HepG2 (cell line): ENCODE results near the gene MARCHF4.

Experiments used
- ELF3 ChIP-seq: IDR thresholded peaks from 2 replicates; pipeline ENCODE4 v1.6.1; 2016; ENCODE audit warnings: missing genetic modification reagents, missing compliant biosample characterization
- GRHL1 ChIP-seq: sonication (generic); formaldehyde crosslinking; conservative IDR thresholded peaks from 2 replicates; pipeline ENCODE4 v1.8.0; 2022; ENCODE audit warnings: missing genetic modification reagents
- KAT8 ChIP-seq: IDR thresholded peaks from 2 replicates; pipeline ENCODE4 v1.6.1; 2016; ENCODE audit warnings: missing genetic modification reagents, missing compliant biosample characterization
- POLR2A ChIP-seq, 2 experiments: IDR thresholded peaks; 2 replicates each; pipeline ENCODE4 v1.6.1; 2011; ENCODE audit warnings: low read depth in 2 of 2, low read length in 2 of 2, mild to moderate bottlenecking in 1 of 2, moderate library complexity in 1 of 2; ENCODE audit not compliant: insufficient read depth in 1 of 2
- TF ChIP-seq, protein P1 (sequence below): sonication (generic); formaldehyde crosslinking; IDR thresholded peaks from 2 replicates; pipeline ENCODE4 v1.5.0; 2020; ENCODE audit warnings: mild to moderate bottlenecking, missing genetic modification reagents, moderate library complexity
- TF ChIP-seq, protein P2 (sequence below): sonication (generic); formaldehyde crosslinking; IDR thresholded peaks from 2 replicates; pipeline ENCODE4 v1.4.0; 2020; ENCODE audit warnings: low read depth, mild to moderate bottlenecking, missing genetic modification reagents

DNA sequence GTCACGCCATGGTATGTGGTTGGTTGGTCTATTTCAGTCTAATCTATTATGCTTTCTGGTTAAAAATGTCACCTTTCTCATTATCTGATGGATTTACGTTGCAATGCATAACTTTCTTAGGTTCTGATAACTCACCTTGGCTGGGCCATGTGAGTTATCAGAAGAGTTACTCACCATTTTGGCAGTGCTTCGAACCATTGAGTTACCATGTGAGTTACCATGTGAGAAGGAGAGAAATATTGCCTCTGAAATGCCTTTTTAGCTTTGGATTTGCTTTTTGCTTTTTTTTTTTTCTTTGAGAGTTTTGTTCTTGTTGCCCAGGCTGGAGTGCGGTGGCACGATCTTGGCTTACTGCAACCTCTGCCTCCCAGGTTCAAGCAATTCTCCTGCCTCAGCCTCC lies 41.6 kb upstream of the MARCHF4 start:
- TF ChIP-seq KAT8 (CRISPR knock-in tag), result no peak
- no peak for TF ChIP-seq GRHL1 (CRISPR knock-in tag)
- TF ChIP-seq POLR2A (IDR thresholded peaks at IDR 0.05; ENCODE audit: insufficient read depth in 1 of 2, low read depth in 2 of 2, low read length in 2 of 2), result no peak
- TF ChIP-seq, protein P1, sequence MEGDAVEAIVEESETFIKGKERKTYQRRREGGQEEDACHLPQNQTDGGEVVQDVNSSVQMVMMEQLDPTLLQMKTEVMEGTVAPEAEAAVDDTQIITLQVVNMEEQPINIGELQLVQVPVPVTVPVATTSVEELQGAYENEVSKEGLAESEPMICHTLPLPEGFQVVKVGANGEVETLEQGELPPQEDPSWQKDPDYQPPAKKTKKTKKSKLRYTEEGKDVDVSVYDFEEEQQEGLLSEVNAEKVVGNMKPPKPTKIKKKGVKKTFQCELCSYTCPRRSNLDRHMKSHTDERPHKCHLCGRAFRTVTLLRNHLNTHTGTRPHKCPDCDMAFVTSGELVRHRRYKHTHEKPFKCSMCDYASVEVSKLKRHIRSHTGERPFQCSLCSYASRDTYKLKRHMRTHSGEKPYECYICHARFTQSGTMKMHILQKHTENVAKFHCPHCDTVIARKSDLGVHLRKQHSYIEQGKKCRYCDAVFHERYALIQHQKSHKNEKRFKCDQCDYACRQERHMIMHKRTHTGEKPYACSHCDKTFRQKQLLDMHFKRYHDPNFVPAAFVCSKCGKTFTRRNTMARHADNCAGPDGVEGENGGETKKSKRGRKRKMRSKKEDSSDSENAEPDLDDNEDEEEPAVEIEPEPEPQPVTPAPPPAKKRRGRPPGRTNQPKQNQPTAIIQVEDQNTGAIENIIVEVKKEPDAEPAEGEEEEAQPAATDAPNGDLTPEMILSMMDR (CRISPR knock-in tag), result no peak
- TF ChIP-seq, protein P2, sequence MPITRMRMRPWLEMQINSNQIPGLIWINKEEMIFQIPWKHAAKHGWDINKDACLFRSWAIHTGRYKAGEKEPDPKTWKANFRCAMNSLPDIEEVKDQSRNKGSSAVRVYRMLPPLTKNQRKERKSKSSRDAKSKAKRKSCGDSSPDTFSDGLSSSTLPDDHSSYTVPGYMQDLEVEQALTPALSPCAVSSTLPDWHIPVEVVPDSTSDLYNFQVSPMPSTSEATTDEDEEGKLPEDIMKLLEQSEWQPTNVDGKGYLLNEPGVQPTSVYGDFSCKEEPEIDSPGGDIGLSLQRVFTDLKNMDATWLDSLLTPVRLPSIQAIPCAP, result no peak
- no peak for TF ChIP-seq ELF3
